Measurements from ENCODE around the gene CHP1. TPM values are rescaled to one million over a fixed set of nuclear protein-coding genes. Genes with fewer than 3 reads are reported as not detected.
"Not testable (repeated sequence)": the region's sequence is repeated elsewhere in the genome, so short reads cannot be mapped to it uniquely, and the experiment has no call there.

The CHP1 gene
- total RNA-seq, 1 donor from 2014 or later = 47.9 TPM

- no peaks in the 10 kb centered on the region for H3K9me3 Mint-ChIP-seq
- POLR2A ChIA-PET = interaction anchor here (0.6 kb wide), 1 partner anchor 212 kb away, joined by 6 read pairs; no protein-coding TSS in a partner anchor
- CTCF ChIA-PET = no interaction called here
- no peak overlapping the region for H3K4me3 Mint-ChIP-seq
- H3K27me3 Mint-ChIP-seq = peaks cover 16% of the 10 kb centered on the region
- intact Hi-C loops (cut with micrococcal nuclease) = no loop called here
- ATAC-seq (ENCODE audit: low read depth) = no peak
- H3K4me1 Mint-ChIP-seq = no peaks in the 10 kb centered on the region
- H3K27ac Mint-ChIP-seq = no peak overlapping the region
- no peaks in the 10 kb centered on the region for H3K36me3 Mint-ChIP-seq (ENCODE audit: low read depth)
- TF ChIP-seq CTCF (IDR thresholded peaks at IDR 0.05) = no peak
- no peak for DNase-seq
These were observed 11.7 kb upstream of the CHP1 start for GRCh38 chr15:41219381-41219780.

GRCh38 chr15:41230345-41230649 lies 771 bp upstream of the CHP1 start:
- CTCF ChIA-PET = interaction anchor here (0.6 to 1.6 kb wide), 6 partner anchors 55 to 338 kb away, joined by 3 to 5 read pairs (median 4); partner anchors contain the start of genes NUSAP1 and OIP5
- POLR2A ChIA-PET = interaction anchor here (0.6 to 2.5 kb wide), 9 partner anchors 12 to 460 kb away, joined by 3 to 30 read pairs (median 8); partner anchors contain the start of genes C15orf62, CHAC1, INO80 and NUSAP1
- intact Hi-C loops (cut with micrococcal nuclease) = no loop called here
- Mint-ChIP-seq H3K27me3 (no peaks in the 10 kb centered on the region), H3K4me1 (peaks cover 28% of the 10 kb centered on the region), H3K9me3 (no peaks in the 10 kb centered on the region), H3K27ac (peak overlapping the region; percentile 81), H3K36me3 (ENCODE audit: low read depth) (peaks cover 2% of the 10 kb centered on the region), H3K4me3 (peak overlapping the region; percentile 91)
- no peak for TF ChIP-seq CTCF (IDR thresholded peaks at IDR 0.05)
- no peak for DNase-seq
- no peak for ATAC-seq (ENCODE audit: low read depth)

- H3K4me1 Mint-ChIP-seq = peaks cover 28% of the 10 kb centered on the region
- peaks cover 2% of the 10 kb centered on the region for H3K36me3 Mint-ChIP-seq (ENCODE audit: low read depth)
- DNase-seq (no peak), ATAC-seq (ENCODE audit: low read depth) (peak; percentile 48)
- no peaks in the 10 kb centered on the region for H3K9me3 Mint-ChIP-seq
- intact Hi-C loops (cut with micrococcal nuclease) = loop anchor here (1.0 kb wide), 9 partner anchors 28 to 324 kb away; partner anchors contain the start of genes CHAC1, INO80, NDUFAF1 and NUSAP1
- peak overlapping the region; percentile 81 for H3K27ac Mint-ChIP-seq
- TF ChIP-seq CTCF (IDR thresholded peaks at IDR 0.05) = no peak
- no peaks in the 10 kb centered on the region for H3K27me3 Mint-ChIP-seq
- POLR2A ChIA-PET = interaction anchor here (0.5 to 2.5 kb wide), 22 partner anchors 9 to 1042 kb away, joined by 3 to 30 read pairs (median 3); partner anchors contain the start of genes CHAC1, GANC, INO80 and NUSAP1
- CTCF ChIA-PET = interaction anchor here (0.7 to 1.6 kb wide), 8 partner anchors 23 to 325 kb away, joined by 3 to 6 read pairs (median 4); partner anchors contain the start of genes NUSAP1 and OIP5
- peak overlapping the region; percentile 91 for H3K4me3 Mint-ChIP-seq
These were observed 556 bp downstream of the CHP1 start for GRCh38 chr15:41231422-41232226.

GRCh38 chr15:41233367-41233771 lies 2.3 kb downstream of the CHP1 start:
- Mint-ChIP-seq H3K36me3 (ENCODE audit: low read depth) (peaks cover 5% of the 10 kb centered on the region), H3K27ac (no peak overlapping the region), H3K4me1 (peaks cover 28% of the 10 kb centered on the region), H3K4me3 (no peak overlapping the region), H3K9me3 (no peaks in the 10 kb centered on the region), H3K27me3 (no peaks in the 10 kb centered on the region)
- DNase-seq = no peak
- intact Hi-C loops (cut with micrococcal nuclease) = no loop called here
- no peak for TF ChIP-seq CTCF (IDR thresholded peaks at IDR 0.05)
- POLR2A ChIA-PET = interaction anchor here (1.2 kb wide), 1 partner anchor 50 kb away, joined by 3 read pairs; no protein-coding TSS in a partner anchor
- CTCF ChIA-PET = no interaction called here
- ATAC-seq (ENCODE audit: low read depth) = no peak

- peaks cover 27% of the 10 kb centered on the region for H3K4me1 Mint-ChIP-seq
- POLR2A ChIA-PET; H3K27me3 Mint-ChIP-seq; DNase-seq; H3K27ac Mint-ChIP-seq; ATAC-seq (ENCODE audit: low read depth); intact Hi-C loops (cut with micrococcal nuclease); H3K9me3 Mint-ChIP-seq; CTCF ChIA-PET; H3K4me3 Mint-ChIP-seq; H3K36me3 Mint-ChIP-seq (ENCODE audit: low read depth): not testable (repeated sequence)
These were observed 4.2 kb downstream of the CHP1 start for GRCh38 chr15:41235228-41235627.
